NCI-H2196 treated with DMSO at 0.1 percent for 48 hours (cell line): ENCODE results near the gene AP1M1.
A peak's percentile ranks its signal among the peaks of the same experiment; 100 is the strongest.

Experiments used
- DNase-seq: peaks from one replicate; lab custom pipeline; 2025; ENCODE audit not compliant: unreplicated experiment; lab: John Stamatoyannopoulos, UW

AP1M1 gene

GRCh38 chr19:16229322-16229641 is 31.6 kb downstream of the AP1M1 start:
- no peak for DNase-seq

DNA sequence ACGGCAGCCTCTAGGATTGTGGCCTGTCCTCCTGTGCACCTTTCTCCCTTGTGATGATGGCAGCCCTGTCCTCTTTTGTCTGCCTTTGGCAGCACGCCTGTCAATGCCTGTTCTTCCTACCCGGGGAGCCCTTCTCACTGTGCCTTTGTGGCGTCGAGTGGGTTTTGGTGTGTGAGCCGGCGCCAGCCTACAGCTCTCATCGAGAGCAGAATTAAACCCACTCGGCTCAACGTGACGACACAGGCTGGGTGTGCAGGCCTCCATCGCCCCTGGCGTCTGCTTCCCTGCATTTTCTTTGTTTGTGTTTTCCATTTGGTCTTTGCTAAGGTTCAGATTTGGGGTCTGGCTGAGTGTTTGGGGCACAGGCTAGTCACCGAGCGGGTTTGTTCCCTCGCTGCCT is 34.4 kb downstream of the AP1M1 start:
- DNase-seq, result no peak

- no peak for DNase-seq
These were observed 34.9 kb downstream of the AP1M1 start for GRCh38 chr19:16232568-16232967.

GRCh38 chr19:16233081-16233776 is 35.5 kb downstream of the AP1M1 start:
- no peak for DNase-seq

DNA sequence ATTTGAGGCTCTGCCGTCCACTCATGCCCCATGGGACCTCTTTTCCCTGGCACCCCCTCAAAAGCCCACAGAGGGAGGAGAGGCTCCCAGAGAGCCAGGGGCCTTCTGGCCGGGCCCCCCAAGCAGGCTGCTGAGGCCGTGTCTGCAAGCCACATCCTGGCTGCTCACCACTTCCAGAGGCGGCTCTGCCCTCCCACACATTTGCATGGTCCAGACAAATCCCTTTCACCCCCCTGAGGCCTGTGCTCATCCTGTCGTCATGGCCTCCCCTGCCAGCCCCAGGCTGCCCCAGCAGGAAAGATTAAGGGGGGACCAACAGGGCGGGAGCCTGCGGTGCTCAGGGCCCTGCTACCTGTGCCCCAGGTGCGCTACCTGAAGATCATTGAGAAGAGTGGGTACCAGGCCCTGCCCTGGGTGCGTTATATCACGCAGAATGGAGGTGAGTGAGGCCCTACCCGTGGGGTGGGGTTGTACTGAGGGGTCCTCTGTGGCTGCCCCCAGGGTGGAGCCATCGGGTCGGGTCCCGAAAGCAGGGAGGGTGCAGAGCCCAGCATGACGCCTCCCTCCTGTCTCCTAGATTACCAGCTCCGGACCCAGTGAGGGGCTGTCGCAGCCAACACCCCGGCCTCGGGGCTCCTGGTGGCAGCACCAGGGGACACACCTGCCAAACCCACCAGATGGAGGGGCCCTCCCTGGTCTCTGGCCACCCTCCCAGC is 36.3 kb downstream of the AP1M1 start:
- DNase-seq, result no peak

DNA sequence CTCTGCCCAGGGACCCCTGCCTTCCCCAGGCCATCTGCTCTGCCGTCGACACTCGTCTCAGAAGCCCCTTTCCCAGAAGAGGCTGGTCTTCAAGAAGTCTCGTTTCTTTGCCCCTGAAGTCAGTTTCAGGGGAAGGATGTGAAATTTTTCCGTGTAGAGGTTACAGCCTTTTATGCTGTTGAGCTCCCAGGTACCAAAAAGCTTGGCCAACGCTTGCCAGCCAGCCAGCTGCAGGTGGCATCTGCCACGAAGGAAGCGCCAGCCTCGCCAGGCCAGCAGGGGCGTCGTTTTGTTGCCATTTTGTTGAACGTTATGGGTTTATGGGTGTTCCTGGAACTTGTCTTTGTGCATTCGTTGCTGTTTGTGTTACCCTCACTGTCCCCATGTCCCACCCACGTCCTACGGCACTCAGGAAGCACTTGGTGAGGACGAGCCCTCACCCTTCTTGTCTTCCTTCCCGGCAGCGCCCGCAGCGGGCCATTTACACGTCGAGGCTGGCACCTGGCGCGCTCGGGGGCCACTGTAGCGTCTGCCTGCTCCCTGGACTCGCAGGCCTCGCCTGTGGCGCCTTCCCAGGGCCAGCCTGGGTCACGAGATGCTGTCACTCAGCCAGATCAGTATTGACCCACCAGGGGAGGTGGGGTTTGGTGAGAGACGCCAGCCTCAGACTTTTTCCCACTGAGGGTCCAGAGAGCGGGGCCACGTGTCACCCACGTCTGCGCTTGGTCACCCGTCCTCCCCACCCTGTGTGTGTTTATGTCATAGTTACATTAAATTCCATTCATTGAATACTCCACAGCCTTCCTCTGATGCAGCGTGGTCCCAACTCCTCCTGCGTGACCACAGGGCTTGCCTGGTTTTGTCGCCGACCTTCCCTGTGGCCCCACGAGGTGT is 37.1 kb downstream of the AP1M1 start:
- DNase-seq, result no peak

DNA sequence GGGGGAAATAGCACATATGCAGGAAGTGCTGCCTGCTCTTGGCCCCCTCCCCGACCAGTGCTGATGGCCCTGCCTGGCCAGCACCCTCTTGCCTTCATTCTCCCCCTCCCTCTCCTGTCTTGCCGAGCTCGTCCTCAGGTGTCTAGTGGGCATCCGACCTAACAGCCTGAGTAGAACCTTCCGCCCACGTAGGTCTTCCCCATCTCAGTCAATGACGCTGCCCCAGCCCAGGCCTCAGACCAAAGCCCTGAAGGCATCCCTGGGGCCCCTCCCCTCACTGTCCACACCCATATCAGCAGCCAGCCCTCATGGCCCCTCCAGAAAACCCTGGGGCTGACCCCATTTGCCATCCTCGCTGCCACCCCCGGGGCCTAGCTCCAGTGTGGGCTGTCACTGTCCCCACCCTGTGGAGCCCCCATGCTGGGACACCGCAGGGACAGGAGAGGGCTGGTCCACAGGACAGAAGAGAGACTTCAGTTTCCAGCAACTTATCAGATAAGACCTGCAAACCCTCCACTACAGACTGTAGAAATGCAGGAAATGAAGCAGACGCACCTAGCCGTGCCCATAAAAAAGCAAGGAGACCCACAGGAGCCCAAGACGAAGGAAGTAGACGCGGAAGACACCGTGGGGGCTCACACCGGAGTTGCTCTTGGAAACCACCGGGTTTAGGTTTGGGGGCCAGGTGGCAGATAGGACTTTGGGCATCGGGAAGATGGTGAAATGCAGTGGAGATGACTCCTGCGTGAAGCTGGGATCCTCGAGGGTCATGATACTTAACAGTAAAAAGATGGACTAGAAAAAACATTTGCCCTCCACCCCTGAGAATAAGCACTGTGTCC is 38.3 kb downstream of the AP1M1 start:
- DNase-seq, result no peak

GRCh38 chr19:16244091-16244490 is 46.4 kb downstream of the AP1M1 start:
- no peak for DNase-seq

- peak; percentile 32 for DNase-seq
These were observed 49.9 kb downstream of the AP1M1 start for GRCh38 chr19:16247353-16248182.

DNA sequence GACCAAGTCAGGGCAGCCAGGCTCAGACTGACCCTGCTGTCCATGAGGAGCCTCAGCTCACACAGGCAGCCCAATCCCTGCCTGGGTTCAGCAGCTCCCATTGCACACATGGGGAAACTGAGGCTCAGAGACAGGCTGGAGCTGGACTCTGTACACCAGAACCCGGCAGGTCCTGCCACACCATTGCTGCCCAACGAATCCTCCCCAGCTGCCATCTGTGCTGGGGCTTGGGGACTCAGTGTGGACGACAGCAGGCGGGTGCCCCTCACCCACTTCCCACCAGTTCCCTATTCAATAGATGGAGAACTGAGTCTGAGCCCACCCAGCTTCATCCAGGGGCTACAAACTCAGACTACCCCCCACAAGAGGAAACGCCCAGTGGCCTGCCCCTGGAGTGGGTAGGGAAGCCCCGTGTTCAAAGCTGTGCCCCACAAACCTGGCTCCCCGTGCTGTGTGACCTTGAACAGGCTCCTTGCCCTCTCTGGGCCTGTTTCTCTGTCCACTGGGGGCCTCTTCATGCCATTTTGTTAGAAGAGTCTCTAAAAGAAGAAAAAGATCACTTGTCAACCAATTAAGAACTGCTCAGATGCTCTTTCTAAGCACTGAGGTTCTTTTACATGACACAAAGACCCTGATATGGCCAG is 50.8 kb downstream of the AP1M1 start:
- no peak for DNase-seq

DNA sequence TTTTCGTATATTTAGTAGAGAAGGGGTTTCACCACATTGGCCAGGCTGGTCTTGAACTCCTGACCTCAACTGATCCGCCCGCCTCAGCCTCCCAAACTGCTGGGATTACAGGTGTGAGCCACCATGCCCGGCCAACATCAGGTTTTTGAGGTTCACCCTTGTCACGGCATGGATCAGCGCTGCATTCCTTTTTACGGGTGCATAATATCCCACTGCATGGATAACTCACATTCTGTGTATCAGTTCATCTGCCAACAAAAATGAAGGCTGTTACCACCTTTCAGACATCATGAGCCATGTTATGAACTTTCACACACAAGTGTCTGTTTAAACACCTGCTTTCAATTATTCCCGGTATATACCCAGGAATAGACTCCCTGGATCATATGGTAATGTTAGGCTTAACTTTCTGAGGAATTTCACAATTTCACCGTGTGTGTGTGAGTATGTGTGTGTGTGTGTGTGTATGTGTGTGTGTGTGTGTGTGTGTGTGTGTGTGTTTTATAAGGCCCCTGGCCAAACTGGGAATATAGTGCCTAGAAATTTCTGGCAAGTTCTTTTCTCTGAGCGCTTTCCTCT is 52.2 kb downstream of the AP1M1 start:
- DNase-seq, result no peak

- DNase-seq, result no peak
These were observed 54.9 kb downstream of the AP1M1 start for GRCh38 chr19:16252459-16253205.

DNA sequence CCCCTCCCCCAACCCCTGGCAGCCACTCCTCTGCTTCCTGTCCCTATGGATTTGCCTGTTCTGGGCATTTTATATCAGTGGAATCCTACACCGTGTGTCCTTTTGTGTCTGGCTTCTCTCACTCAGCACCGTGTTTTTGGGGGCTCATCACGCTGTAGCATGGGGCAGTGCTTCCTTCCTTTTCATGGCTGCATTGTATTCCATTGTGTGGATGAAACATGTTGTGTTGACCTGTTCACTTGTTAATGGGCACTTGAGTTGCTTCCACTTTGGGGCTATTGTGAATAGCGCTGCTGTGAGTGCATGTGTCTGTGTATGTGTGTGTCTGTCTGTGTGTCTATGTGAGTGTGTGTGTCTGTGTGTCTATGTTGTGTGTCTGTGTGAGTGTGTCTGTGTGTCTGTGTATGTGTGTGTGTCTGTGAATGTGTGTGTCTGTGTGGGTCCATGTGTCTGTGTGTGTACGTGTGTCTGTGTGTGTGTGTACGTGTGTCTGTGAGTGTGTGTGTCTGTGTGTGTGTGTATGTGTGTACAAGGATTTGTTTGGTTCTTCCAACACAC is 57.2 kb downstream of the AP1M1 start:
- DNase-seq, result no peak

- DNase-seq, result no peak
These were observed 59.8 kb downstream of the AP1M1 start for GRCh38 chr19:16257509-16258002.

DNA sequence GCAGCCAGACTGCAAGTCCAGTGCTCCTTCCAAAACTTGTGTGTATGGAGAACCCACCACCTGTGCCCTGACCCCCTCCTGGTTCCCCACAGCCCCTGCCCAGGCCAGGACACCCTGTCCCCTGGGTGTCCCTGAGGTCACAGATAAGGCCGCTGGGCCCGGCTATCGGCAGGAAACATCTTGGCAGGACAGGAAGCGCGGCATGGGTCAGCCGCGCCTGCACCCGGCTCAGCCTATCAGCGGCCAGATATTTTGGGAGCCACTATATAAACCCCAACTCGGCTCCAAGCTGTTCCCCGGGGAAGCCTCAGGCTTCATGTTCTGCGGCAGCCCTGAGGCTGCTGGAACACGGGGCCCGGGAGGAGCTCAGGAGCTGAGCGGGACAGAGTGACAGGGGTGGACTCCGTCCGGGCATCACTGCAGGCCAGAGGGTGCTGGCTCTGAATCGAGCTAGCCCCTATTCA is 60.8 kb downstream of the AP1M1 start:
- DNase-seq, result no peak

DNA sequence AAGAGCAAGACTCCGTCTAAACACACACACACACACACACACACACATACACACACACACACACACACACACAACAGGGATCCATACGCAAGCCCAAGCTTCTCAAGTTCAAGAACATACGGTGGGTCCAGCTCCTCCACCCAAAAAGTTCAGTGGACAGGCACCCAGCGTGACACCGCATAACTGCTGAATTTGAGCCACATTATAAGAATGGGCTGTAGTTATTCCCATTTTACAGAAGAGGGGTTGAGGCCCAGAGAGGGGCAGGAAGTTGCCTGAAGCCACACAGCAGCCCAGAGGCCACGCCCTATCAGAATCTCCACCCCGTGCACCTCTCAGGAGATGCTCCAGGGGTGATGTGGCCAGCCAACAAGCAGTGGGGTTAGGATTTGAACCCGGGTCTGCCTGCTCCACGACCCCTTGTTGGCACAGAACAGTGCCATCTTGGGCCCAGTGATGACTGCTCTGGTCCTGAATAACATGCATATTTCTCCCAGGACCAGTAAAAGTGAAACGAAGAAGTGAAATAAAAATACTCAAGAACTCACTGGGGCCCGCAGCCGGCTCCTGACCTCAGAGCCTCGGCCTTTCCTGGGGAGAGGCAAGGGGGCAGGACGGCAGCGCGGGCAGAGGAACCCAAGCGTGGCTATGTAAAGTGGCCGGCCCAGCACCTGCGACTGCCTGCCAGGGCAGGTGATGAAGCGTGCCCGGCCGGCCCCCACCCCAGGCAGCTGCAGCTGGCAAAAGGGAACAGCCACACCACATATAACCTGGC is 61.9 kb downstream of the AP1M1 start:
- peak; percentile 19 for DNase-seq

GRCh38 chr19:16260160-16260811 is 62.6 kb downstream of the AP1M1 start:
- DNase-seq, result no peak
